Measurements from ENCODE around the gene SRPX.

Gene SRPX

GRCh38 chrX:38138157-38138891, 82.3 kb downstream of the SRPX start:
- Histone ChIP-seq H3K36me3 (ENCODE audit: low read depth) (no peaks in the 10 kb centered on the region), H3K9me3 (ENCODE audit: severe bottlenecking) (no peaks in the 10 kb centered on the region), H3K27ac (ENCODE audit: poor library complexity, severe bottlenecking) (no peak overlapping the region), H3K4me3 (ENCODE audit: severe bottlenecking) (no peak overlapping the region), H3K27me3 (ENCODE audit: insufficient read depth, poor library complexity, severe bottlenecking) (no peaks in the 10 kb centered on the region), H3K4me1 (ENCODE audit: insufficient read depth, poor library complexity, severe bottlenecking) (no peaks in the 10 kb centered on the region)
- ATAC-seq (ENCODE audit: low read depth) (no peak), DNase-seq (ENCODE audit: low spot score) (no peak)
- TF ChIP-seq, protein P1, sequence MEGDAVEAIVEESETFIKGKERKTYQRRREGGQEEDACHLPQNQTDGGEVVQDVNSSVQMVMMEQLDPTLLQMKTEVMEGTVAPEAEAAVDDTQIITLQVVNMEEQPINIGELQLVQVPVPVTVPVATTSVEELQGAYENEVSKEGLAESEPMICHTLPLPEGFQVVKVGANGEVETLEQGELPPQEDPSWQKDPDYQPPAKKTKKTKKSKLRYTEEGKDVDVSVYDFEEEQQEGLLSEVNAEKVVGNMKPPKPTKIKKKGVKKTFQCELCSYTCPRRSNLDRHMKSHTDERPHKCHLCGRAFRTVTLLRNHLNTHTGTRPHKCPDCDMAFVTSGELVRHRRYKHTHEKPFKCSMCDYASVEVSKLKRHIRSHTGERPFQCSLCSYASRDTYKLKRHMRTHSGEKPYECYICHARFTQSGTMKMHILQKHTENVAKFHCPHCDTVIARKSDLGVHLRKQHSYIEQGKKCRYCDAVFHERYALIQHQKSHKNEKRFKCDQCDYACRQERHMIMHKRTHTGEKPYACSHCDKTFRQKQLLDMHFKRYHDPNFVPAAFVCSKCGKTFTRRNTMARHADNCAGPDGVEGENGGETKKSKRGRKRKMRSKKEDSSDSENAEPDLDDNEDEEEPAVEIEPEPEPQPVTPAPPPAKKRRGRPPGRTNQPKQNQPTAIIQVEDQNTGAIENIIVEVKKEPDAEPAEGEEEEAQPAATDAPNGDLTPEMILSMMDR (IDR thresholded peaks at IDR 0.05; ENCODE audit: poor library complexity, severe bottlenecking), result no peak

GRCh38 chrX:38129366-38129765, 91.3 kb downstream of the SRPX start:
- Histone ChIP-seq H3K9me3 (ENCODE audit: severe bottlenecking) (no peaks in the 10 kb centered on the region), H3K36me3 (ENCODE audit: low read depth) (no peaks in the 10 kb centered on the region), H3K4me1 (ENCODE audit: insufficient read depth, poor library complexity, severe bottlenecking) (no peaks in the 10 kb centered on the region), H3K27ac (ENCODE audit: poor library complexity, severe bottlenecking) (no peak overlapping the region), H3K27me3 (ENCODE audit: insufficient read depth, poor library complexity, severe bottlenecking) (no peaks in the 10 kb centered on the region), H3K4me3 (ENCODE audit: severe bottlenecking) (no peak overlapping the region)
- TF ChIP-seq, protein P1 (IDR thresholded peaks at IDR 0.05; ENCODE audit: poor library complexity, severe bottlenecking), result no peak
- no peak for DNase-seq (ENCODE audit: low spot score)
- no peak for ATAC-seq (ENCODE audit: low read depth)

DNA sequence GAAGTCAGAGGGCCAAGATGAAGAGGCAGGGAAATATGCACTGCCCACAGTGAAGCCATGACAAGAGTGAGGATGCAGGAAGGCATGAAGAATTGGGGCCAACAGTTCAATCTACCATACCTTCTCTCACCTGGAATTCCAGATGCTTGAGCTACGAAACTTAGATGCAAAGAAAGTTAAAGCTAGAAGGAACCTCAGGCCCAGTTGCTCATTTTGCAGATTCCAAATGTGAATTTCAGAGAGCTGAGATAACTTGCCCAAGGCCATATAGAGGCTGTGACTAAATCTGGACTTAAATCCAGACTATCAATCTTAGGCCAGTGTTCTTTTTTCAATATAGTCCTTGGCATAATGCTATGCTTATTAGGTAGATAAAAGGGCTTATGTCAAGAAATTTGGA, 92.7 kb downstream of the SRPX start:
- no peaks in the 10 kb centered on the region for H3K4me1 ChIP-seq (ENCODE audit: insufficient read depth, poor library complexity, severe bottlenecking)
- DNase-seq (ENCODE audit: low spot score), result no peak
- no peaks in the 10 kb centered on the region for H3K27me3 ChIP-seq (ENCODE audit: insufficient read depth, poor library complexity, severe bottlenecking)
- no peaks in the 10 kb centered on the region for H3K9me3 ChIP-seq (ENCODE audit: severe bottlenecking)
- no peak for ATAC-seq (ENCODE audit: low read depth)
- no peak overlapping the region for H3K4me3 ChIP-seq (ENCODE audit: severe bottlenecking)
- H3K36me3 ChIP-seq (ENCODE audit: low read depth), result no peaks in the 10 kb centered on the region
- no peak overlapping the region for H3K27ac ChIP-seq (ENCODE audit: poor library complexity, severe bottlenecking)
- TF ChIP-seq, protein P1 (IDR thresholded peaks at IDR 0.05; ENCODE audit: poor library complexity, severe bottlenecking), result no peak

- Histone ChIP-seq H3K4me1 (ENCODE audit: insufficient read depth, poor library complexity, severe bottlenecking) (no peaks in the 10 kb centered on the region), H3K27ac (ENCODE audit: poor library complexity, severe bottlenecking) (no peak overlapping the region), H3K4me3 (ENCODE audit: severe bottlenecking) (no peak overlapping the region), H3K36me3 (ENCODE audit: low read depth) (no peaks in the 10 kb centered on the region), H3K9me3 (ENCODE audit: severe bottlenecking) (no peaks in the 10 kb centered on the region), H3K27me3 (ENCODE audit: insufficient read depth, poor library complexity, severe bottlenecking) (no peaks in the 10 kb centered on the region)
- TF ChIP-seq, protein P1 (IDR thresholded peaks at IDR 0.05; ENCODE audit: poor library complexity, severe bottlenecking), result no peak
- no peak for DNase-seq (ENCODE audit: low spot score)
- no peak for ATAC-seq (ENCODE audit: low read depth)
Measured at GRCh38 chrX:38126179-38126578, 94.5 kb downstream of the SRPX start.

- H3K36me3 ChIP-seq (ENCODE audit: low read depth), result no peaks in the 10 kb centered on the region
- no peaks in the 10 kb centered on the region for H3K4me1 ChIP-seq (ENCODE audit: insufficient read depth, poor library complexity, severe bottlenecking)
- TF ChIP-seq, protein P1 (IDR thresholded peaks at IDR 0.05; ENCODE audit: poor library complexity, severe bottlenecking), result no peak
- DNase-seq (ENCODE audit: low spot score) (no peak), ATAC-seq (ENCODE audit: low read depth) (no peak)
- no peaks in the 10 kb centered on the region for H3K9me3 ChIP-seq (ENCODE audit: severe bottlenecking)
- no peak overlapping the region for H3K27ac ChIP-seq (ENCODE audit: poor library complexity, severe bottlenecking)
- H3K27me3 ChIP-seq (ENCODE audit: insufficient read depth, poor library complexity, severe bottlenecking), result no peaks in the 10 kb centered on the region
- no peak overlapping the region for H3K4me3 ChIP-seq (ENCODE audit: severe bottlenecking)
Measured at GRCh38 chrX:38124000-38124399, 96.7 kb downstream of the SRPX start.
